HG03135 (cell line): ENCODE data around the gene GLG1.
"Not testable (repeated sequence)": the region's sequence is repeated elsewhere in the genome, so short reads cannot be mapped to it uniquely, and the experiment has no call there.

Experiments used
- ATAC-seq: cut with Tn5 transposase; IDR thresholded peaks from one replicate; pipeline ENCODE4 v1.9.1; 2021; ENCODE audit warnings: mild to moderate bottlenecking, moderate library complexity; ENCODE audit not compliant: unreplicated experiment

The GLG1 gene

GRCh38 chr16:74412775-74413390 lies 194.0 kb downstream of the GLG1 start:
- not testable (repeated sequence) for ATAC-seq

GRCh38 chr16:74412138-74412774 lies 194.7 kb downstream of the GLG1 start:
- not testable (repeated sequence) for ATAC-seq

GRCh38 chr16:74410981-74411380 lies 195.9 kb downstream of the GLG1 start:
- ATAC-seq, result not testable (repeated sequence)

- not testable (repeated sequence) for ATAC-seq
These were observed 196.6 kb downstream of the GLG1 start for GRCh38 chr16:74410057-74410957.

- not testable (repeated sequence) for ATAC-seq
These were observed 197.5 kb downstream of the GLG1 start for GRCh38 chr16:74409185-74409981.

GRCh38 chr16:74407362-74407705 lies 199.6 kb downstream of the GLG1 start:
- not testable (repeated sequence) for ATAC-seq

- not testable (repeated sequence) for ATAC-seq
These were observed 200.1 kb downstream of the GLG1 start for GRCh38 chr16:74406600-74407361.

- not testable (repeated sequence) for ATAC-seq
These were observed 202.6 kb downstream of the GLG1 start for GRCh38 chr16:74404148-74404933.

GRCh38 chr16:74400238-74400637 lies 206.7 kb downstream of the GLG1 start:
- not testable (repeated sequence) for ATAC-seq

- ATAC-seq, result not testable (repeated sequence)
These were observed 208.6 kb downstream of the GLG1 start for GRCh38 chr16:74398212-74398895.
